Ammon's horn (tissue), 1 donor: ENCODE results near the gene PLA2G2D.

Experiments used
- DNase-seq: peaks from one replicate; pipeline ENCODE4 v3.0.0-alpha.2; 2016; ENCODE audit warnings: low spot score

Gene PLA2G2D, protein sequence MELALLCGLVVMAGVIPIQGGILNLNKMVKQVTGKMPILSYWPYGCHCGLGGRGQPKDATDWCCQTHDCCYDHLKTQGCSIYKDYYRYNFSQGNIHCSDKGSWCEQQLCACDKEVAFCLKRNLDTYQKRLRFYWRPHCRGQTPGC

DNA sequence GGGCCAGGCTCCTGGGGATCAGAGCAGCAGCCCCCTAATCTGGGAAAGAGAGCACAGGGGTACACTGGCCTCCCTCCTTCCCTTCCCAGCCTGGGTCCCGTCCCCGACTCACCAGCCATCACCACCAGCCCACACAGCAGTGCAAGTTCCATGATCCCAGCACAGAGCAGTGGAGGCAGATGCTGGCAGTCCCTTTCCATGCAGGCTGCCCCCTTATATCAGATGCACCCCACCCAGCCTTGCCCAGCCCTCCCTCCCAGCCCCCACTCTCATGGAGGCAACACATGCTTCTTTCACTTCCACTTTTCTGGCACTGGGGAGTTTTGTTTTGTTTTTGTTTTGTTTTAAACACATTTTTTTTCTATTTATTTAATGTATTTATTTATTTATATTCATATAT lies at the start of gene PLA2G2D:
PLA2G2D (minus strand) TSS at position 190 of the 400 bp plus-strand sequence; CDS start at position 152, 38 bp downstream.
- no peak for DNase-seq

DNA sequence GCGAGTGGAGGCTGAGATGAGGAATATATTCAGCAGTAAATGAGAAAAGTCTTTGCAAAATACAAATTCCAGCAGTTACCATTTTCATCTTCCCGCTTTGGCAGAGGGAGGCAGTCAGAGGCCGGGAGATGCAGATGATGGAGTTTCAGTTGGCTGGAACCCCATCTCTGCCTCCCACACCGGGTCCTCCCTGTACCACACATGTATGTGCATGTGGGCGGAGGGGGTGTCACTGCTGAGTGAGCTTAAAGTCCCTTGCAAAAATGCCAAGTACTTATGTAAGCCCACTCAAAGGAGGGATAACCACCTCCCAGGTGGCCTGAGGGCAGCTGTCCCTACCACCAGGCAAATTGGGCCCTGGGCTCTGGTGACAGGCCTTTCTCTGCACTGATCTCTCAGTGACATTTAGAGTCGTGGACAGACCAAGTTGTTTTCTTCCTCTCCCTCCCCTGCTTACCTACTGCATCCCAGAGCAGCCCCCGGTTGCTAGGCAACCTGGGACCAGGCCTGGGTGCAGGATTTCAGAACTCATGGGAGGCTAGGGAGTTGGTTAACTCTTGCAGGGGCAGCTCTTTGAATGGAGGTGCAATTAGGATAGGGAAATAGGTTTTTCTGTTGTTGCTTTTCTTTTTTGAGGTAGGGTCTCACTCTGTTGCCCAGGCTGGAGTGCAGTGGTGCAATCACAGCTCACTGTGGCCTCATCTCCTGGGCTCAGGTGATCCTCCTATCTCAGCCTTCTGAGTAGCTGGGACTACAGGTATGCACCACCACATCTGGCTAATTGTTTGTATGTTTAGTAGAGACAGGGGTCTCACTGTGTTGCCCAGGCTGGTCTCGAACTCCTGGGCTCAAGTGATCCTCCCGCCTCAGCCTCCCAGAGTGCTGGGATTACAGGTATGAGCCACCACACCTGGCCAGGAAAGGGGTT lies 49.5 kb upstream of the PLA2G2D start:
- DNase-seq = no peak

DNA sequence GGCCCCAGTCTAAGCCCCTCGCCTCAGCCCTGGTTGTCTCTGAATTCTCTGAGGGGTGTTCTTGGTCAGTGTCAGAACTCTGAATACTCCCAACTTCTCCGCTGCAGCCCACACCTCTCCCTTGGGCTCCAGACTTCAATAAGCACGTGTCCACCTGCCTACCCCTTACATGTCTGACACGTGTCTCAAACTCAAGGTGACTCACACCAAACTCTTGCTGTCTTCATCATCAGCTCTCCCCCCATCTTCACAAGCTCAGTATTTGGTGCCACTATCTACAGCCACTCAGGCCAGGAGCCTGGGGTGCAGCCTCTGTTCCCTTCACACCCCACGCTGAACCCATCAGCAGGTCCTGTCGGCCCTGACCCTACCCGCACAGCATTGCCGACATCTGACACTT lies 47.8 kb upstream of the PLA2G2D start:
- no peak for DNase-seq

- DNase-seq = no peak
These were observed 46.7 kb upstream of the PLA2G2D start for GRCh38 chr1:20166051-20166450.

DNA sequence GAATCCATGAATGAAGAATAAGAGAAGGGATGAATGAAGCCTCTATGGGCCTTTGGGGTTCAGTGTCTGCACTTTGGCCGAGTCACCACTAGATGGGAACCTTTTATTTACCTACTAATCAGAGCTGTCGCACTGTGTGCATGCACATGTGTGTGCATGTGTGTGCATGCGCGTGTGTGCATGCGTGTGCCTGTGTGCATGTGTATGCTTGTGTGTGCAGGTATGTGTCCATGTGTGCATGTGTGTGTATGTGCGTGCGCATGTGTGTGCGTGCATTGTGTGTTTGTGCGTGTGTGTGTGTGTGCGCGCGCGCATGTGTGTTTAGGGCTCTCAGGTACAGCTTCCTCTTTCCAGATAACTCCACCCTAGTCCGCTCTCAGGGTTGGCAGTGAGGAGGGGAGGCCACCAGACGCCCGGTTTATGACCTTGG lies 46.2 kb upstream of the PLA2G2D start:
- DNase-seq = peak; percentile 16

DNA sequence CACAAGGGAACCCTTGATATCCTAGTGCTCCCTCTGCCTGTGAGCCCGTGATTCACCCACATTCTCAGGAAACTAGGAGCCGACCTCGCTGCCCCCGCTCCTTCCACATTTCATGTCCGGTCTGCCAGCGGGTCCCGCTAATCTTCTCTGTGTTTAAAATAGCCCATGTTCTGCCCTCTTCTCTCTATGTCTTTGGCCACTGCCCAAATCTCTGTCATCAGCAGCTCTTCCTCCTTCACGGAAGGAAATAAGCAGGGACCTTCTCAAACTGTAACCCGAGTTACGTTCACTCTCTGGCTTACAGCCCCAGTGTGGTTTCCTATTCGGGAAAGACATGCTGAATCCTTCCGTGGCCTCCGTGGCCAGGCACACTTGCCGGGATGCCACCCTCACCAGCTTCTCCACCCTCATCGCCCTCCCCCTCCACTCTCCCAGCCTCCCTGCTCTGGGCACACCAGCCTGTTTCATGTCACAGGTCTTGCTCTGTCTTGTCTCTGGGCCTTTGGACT lies 45.4 kb upstream of the PLA2G2D start:
- DNase-seq = peak; percentile 66

- no peak for DNase-seq
These were observed 40.7 kb upstream of the PLA2G2D start for GRCh38 chr1:20160034-20160433.

DNA sequence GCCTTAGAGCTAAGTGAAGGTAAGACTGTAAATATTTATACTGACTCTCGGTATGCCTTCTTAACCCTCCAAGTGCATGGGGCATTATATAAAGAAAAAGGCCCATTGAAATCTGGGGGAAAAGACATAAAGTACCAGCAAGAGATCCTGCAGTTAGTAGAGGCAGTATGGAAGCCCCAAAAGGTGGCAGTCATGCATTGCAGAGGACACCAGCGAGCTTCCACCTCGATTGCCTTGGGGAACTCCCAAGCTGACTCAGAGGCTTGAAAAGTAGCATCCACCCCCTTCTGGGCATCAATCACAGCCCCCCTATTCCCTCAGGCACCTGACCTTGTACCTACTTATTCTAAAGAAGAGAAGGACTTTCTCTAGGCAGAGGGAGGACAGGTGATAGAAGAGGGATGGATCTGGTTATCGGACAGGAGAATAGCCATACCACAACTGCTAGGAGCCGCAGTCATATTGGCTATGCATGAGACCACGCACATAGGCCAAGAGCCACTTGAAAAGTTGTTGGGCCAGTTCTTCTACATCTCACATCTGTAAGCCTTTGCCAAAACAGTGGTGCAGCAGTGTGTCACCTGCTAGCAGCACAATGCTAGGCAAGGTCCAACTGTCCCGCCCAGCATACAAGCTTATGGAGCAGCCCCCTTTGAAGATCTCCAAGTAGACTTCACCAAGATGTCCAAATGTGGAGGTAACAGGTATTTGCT lies 39.2 kb upstream of the PLA2G2D start:
- DNase-seq = no peak

- DNase-seq = no peak
These were observed 35.0 kb upstream of the PLA2G2D start for GRCh38 chr1:20154301-20154831.

DNA sequence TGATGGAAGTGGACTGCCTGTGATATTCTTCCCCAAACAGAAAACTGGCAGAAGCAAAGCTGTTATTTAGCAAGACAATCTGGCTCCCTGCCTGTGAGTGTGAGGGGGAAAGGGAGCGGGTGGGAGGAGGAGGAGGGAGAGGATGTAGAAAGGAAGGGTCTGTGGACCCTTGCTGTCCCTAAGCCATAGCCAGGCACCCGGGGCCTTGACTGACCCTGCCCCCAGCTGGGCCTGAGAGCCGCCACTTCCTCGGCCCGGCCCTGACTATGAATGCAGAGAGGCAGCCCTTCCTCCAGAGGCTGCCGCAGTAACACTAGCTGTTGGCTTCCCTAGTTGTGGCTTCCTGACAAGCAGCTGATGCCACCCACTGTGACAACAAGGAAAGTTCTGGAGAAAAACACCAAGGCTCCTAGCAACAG lies 33.7 kb upstream of the PLA2G2D start:
- DNase-seq = peak; percentile 86

DNA sequence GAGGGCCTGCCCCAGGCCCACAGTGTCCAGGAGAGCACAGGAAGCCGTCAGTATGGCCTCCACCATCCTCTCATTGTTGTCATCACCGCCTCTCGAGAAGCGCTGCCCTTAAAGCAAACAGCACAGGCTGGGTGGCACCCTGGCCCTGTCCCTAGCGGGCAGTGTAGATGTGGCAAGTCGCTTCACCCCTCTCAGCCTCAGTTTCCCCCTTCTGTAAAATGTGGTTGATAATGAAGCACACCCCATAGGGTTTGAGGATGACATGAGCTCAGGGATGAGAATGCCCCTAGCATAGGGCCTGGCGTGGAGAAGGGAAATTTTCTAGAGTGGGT lies 33.2 kb upstream of the PLA2G2D start:
- no peak for DNase-seq

DNA sequence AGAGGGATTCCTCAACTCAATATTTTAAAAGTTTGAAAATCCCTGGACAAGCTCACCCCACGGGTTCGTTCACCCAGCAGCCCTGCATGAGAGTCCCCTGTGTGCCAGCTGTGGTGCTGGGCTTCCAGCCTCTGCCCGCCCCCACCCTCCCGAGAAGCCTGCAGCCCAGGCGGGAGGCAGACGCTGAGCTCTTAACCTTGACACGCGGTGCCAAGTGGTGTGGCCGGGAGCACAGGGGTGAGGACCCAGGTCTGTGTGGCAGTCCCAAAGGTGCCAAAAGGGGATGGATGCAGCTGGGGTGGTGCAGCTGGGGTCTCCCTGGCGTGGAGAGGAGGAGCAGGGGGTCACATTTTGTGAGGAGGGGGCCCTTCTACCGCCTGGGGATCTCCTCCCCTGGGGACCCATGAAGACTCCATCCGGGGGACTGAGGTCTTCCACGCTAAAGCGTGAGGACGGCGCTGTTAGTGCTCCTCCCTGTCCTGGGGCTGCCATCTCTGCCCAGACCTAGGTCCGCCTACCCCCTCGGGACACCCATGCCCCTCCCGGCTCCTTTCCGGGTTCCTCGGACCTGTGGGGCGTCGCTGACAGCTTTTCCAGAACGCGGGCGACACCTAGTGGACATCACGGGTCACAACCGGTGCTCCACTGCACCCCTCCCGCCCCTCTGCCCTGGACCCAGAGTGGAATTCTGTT lies 32.7 kb upstream of the PLA2G2D start:
- DNase-seq = peak; percentile 88

- no peak for DNase-seq
These were observed 31.6 kb upstream of the PLA2G2D start for GRCh38 chr1:20150969-20151368.

DNA sequence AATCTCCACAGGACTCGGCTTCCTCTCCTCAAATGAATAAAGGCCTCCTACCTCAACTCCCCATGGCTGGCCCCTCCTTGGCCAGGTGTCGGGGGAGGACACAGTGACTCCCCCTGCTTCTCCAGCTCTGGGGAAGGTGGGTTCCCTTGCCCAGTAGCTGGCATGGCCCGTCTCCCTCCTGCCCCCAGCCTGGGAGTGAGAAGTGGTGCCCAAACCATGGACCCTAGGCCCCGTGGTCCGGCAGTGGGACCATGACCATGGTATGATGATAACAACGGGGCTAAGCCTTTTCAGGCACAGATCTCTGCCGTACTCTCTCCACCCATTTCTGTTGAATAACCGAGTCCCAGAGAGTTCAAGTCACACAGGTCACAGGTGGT lies 31.0 kb upstream of the PLA2G2D start:
- no peak for DNase-seq

GRCh38 chr1:20149601-20150325 lies 30.4 kb upstream of the PLA2G2D start:
- no peak for DNase-seq

GRCh38 chr1:20148571-20149500 lies 29.5 kb upstream of the PLA2G2D start:
- no peak for DNase-seq

GRCh38 chr1:20147846-20148570 lies 28.7 kb upstream of the PLA2G2D start:
- no peak for DNase-seq

- DNase-seq = no peak
These were observed 24.6 kb upstream of the PLA2G2D start for GRCh38 chr1:20143734-20144565.
